CD14-positive monocyte (primary cell): ENCODE data around the gene EEFSEC. TPM values are rescaled to one million over a fixed set of nuclear protein-coding genes. Genes with fewer than 3 reads are reported as not detected.

Experiments used
- DNase-seq, 3 donors: peaks; one replicate each; pipeline ENCODE4 v3.0.0-alpha.2; 2011 to 2022
- H2AFZ ChIP-seq: 2 replicates; pipeline ENCODE4 v1.6.0; 2012; ENCODE audit warnings: mild to moderate bottlenecking, low read depth, low read length, inconsistent platforms; ENCODE audit not compliant: insufficient read depth, poor library complexity, severe bottlenecking
- H3K27ac ChIP-seq, 2 donors: 1 replicate in 1 of 2; 2 replicates in 1 of 2; pipeline ENCODE4 v1.5.1; 2012 to 2013; ENCODE audit warnings: low read length in 2 of 2, control low read depth in 1 of 2, inconsistent platforms in 1 of 2, low read depth in 1 of 2, mild to moderate bottlenecking in 1 of 2
- H3K27me3 ChIP-seq, 2 donors: one replicate each; pipeline versions ENCODE4 v1.6.0 to v1.6.1; 2011 to 2013; ENCODE audit warnings: low read length in 2 of 2; ENCODE audit not compliant: control insufficient read depth in 2 of 2, insufficient read depth in 2 of 2
- H3K36me3 ChIP-seq, 2 donors: replicated peaks in 1 of 2; 1 replicate in 1 of 2; 2 replicates in 1 of 2; pipeline versions ENCODE4 v1.5.1 to v1.6.1; 2012 to 2013; ENCODE audit warnings: low read length in 2 of 2, control low read depth in 1 of 2, inconsistent platforms in 1 of 2, mild to moderate bottlenecking in 1 of 2; ENCODE audit not compliant: insufficient read depth in 2 of 2, control insufficient read depth in 1 of 2
- H3K4me1 ChIP-seq, 2 donors: 1 replicate in 1 of 2; 2 replicates in 1 of 2; pipeline versions ENCODE4 v1.5.1 to v1.6.1; 2012 to 2013; ENCODE audit warnings: low read length in 2 of 2, control low read depth in 1 of 2, inconsistent platforms in 1 of 2, mild to moderate bottlenecking in 1 of 2, moderate library complexity in 1 of 2; ENCODE audit not compliant: insufficient read depth in 2 of 2, control insufficient read depth in 1 of 2
- H3K4me2 ChIP-seq: replicated peaks from 2 replicates; pipeline ENCODE3; 2012; ENCODE audit warnings: low read length, moderate library complexity, mild to moderate bottlenecking; ENCODE audit not compliant: poor library complexity, severe bottlenecking; ENCODE audit errors: extremely low read depth
- H3K4me3 ChIP-seq, 3 experiments: fragments of 200-600 bp in 1 of 3; sonication (generic) in 1 of 3; replicated peaks in 1 of 3; 1 replicate in 2 of 3; 2 replicates in 1 of 3; pipeline ENCODE4 v1.5.1; 2011 to 2013; ENCODE audit warnings: low read length in 3 of 3, mild to moderate bottlenecking in 3 of 3, control low read depth in 2 of 3, low read depth in 2 of 3, inconsistent platforms in 1 of 3, moderate library complexity in 1 of 3
- H3K79me2 ChIP-seq: 2 replicates; pipeline ENCODE4 v1.6.0; 2012; ENCODE audit warnings: mild to moderate bottlenecking, control low read depth, inconsistent platforms, low read length, moderate library complexity; ENCODE audit not compliant: insufficient read depth
- H3K9ac ChIP-seq: 2 replicates; pipeline ENCODE4 v1.6.0; 2017; ENCODE audit warnings: low read length, mild to moderate bottlenecking; ENCODE audit not compliant: insufficient read depth, poor library complexity, severe bottlenecking
- H3K9me3 ChIP-seq, 2 donors: replicated peaks in 1 of 2; 1 replicate in 1 of 2; 2 replicates in 1 of 2; pipeline versions ENCODE4 v1.5.1 to v1.6.1; 2012 to 2013; ENCODE audit warnings: low read length in 2 of 2, control low read depth in 1 of 2; ENCODE audit not compliant: control insufficient read depth in 1 of 2, insufficient read depth in 1 of 2
- H4K20me1 ChIP-seq: 2 replicates; pipeline ENCODE4 v1.6.0; 2012; ENCODE audit warnings: mild to moderate bottlenecking, low read length, control low read depth, moderate library complexity; ENCODE audit not compliant: insufficient read depth
- H3K27ac Mint-ChIP-seq, 7 donors: one replicate each; pipeline ENCODE4 v1.8.0; 2020; ENCODE audit warnings: mild to moderate bottlenecking in 7 of 7, mixed read lengths in 7 of 7, moderate library complexity in 6 of 7, inconsistent platforms in 2 of 7
- H3K27me3 Mint-ChIP-seq, 3 donors: one replicate each; pipeline ENCODE4 v1.8.0; 2021 to 2022; ENCODE audit warnings: low read depth in 3 of 3, mild to moderate bottlenecking in 3 of 3, mixed read lengths in 3 of 3, moderate library complexity in 3 of 3, inconsistent platforms in 1 of 3
- H3K36me3 Mint-ChIP-seq, 2 donors: one replicate each; pipeline ENCODE4 v1.8.0; 2020; ENCODE audit warnings: mixed read lengths in 2 of 2, inconsistent platforms in 1 of 2, mild to moderate bottlenecking in 1 of 2
- H3K4me1 Mint-ChIP-seq: one replicate; pipeline ENCODE4 v1.8.0; 2020; ENCODE audit warnings: mild to moderate bottlenecking, mixed read lengths
- H3K4me3 Mint-ChIP-seq, 2 donors: one replicate each; pipeline ENCODE4 v1.8.0; 2020; ENCODE audit warnings: mild to moderate bottlenecking in 2 of 2, mixed read lengths in 2 of 2, moderate library complexity in 1 of 2
- H3K9me3 Mint-ChIP-seq, 7 donors: one replicate each; pipeline ENCODE4 v1.8.0; 2020 to 2022; ENCODE audit warnings: mixed read lengths in 7 of 7, mild to moderate bottlenecking in 6 of 7, moderate library complexity in 6 of 7, inconsistent platforms in 2 of 7
- CTCF ChIP-seq: fragments of 200-600 bp; IDR thresholded peaks from one replicate; pipeline ENCODE4 v1.8.0; 2022; ENCODE audit warnings: antibody characterized with exemption, mild to moderate bottlenecking
- WGBS: methylation state at CpG from one replicate; pipeline ENCODE4 v1.1.5; 2013; ENCODE audit warnings: missing lambda C conversion rate; ENCODE audit not compliant: insufficient coverage; 5-methylcytosine and 5-hydroxymethylcytosine counted together
- intact Hi-C, 2 donors: fragments of 100-400 bp; cut with micrococcal nuclease; formaldehyde crosslinking; loops; one replicate each; pipeline versions ENCODE4 v1.15.0 to v1.15.1; 2023
- polyA plus RNA-seq, 3 donors: library from polyadenylated mRNA; depleted of rRNA in 1 of 3; unstranded in 2 of 3; stranded (reverse) in 1 of 3; fragments of 300-500 nt in 2 of 3; fragments of >200 nt in 1 of 3; fragmentation: Illumina TruSeq in 2 of 3; gene quantifications; 1 replicate in 2 of 3; 2 replicates in 1 of 3; pipeline ENCODE4 v1.2.3, GENCODE V29; 2012 to 2021

The EEFSEC gene
- polyA plus RNA-seq, 3 donors = 13.3 to 14.9 (median 14.9) TPM

- Histone ChIP-seq H3K4me3 (no peak overlapping the region), H3K9me3 (no peaks in the 10 kb centered on the region), H4K20me1 (no peaks in the 10 kb centered on the region), H3K27ac (no peak overlapping the region), H3K4me1 (peaks cover 0 to 3% of the 10 kb centered on the region in 2 donors), H2AFZ (no peak overlapping the region), H3K9ac (no peak overlapping the region), H3K79me2 (no peaks in the 10 kb centered on the region), H3K27me3 (no peaks in the 10 kb centered on the region), H3K4me2 (no peak overlapping the region), H3K36me3 (peaks cover 4 to 15% of the 10 kb centered on the region in 2 donors)
- no peak overlapping the region for H3K4me3 Mint-ChIP-seq
- peak overlapping the region in 1 of 7 donors; percentile 37 for H3K27ac Mint-ChIP-seq
- H3K4me1 Mint-ChIP-seq = peaks cover 14% of the 10 kb centered on the region
- H3K9me3 Mint-ChIP-seq = peaks cover 0 to 3% (median 0%) of the 10 kb centered on the region in 7 donors
- H3K27me3 Mint-ChIP-seq = peaks cover 0 to 3% (median 0%) of the 10 kb centered on the region in 3 donors
- H3K36me3 Mint-ChIP-seq = peaks cover 33 to 45% of the 10 kb centered on the region in 2 donors
- no peak for DNase-seq
- TF ChIP-seq CTCF = no peak
- WGBS = 96% methylated on average over 7 of the region's 7 CpGs
- intact Hi-C loops = no loop called here
These were observed 99.9 kb downstream of the EEFSEC start for GRCh38 chr3:128253150-128253549.

- H3K4me3 ChIP-seq = no peak overlapping the region
- H3K27ac Mint-ChIP-seq = no peak overlapping the region
- H3K4me2 ChIP-seq = no peak overlapping the region
- intact Hi-C loops = no loop called here
- H3K79me2 ChIP-seq = no peaks in the 10 kb centered on the region
- H3K9me3 ChIP-seq = no peaks in the 10 kb centered on the region
- no peak overlapping the region for H3K9ac ChIP-seq
- no peaks in the 10 kb centered on the region for H3K27me3 ChIP-seq
- peaks cover 0 to 3% (median 0%) of the 10 kb centered on the region in 3 donors for H3K27me3 Mint-ChIP-seq
- no peaks in the 10 kb centered on the region for H4K20me1 ChIP-seq
- H3K36me3 ChIP-seq = peaks cover 0 to 10% of the 10 kb centered on the region in 2 donors
- peaks cover 28 to 39% of the 10 kb centered on the region in 2 donors for H3K36me3 Mint-ChIP-seq
- H2AFZ ChIP-seq = no peak overlapping the region
- no peak for DNase-seq
- H3K9me3 Mint-ChIP-seq = peaks cover 0 to 5% (median 0%) of the 10 kb centered on the region in 7 donors
- no peak for TF ChIP-seq CTCF
- H3K4me3 Mint-ChIP-seq = no peak overlapping the region
- peaks cover 0 to 3% of the 10 kb centered on the region in 2 donors for H3K4me1 ChIP-seq
- H3K4me1 Mint-ChIP-seq = peaks cover 14% of the 10 kb centered on the region
- H3K27ac ChIP-seq = no peak overlapping the region
- 98% methylated on average over 7 of the region's 7 CpGs for WGBS
These were observed 100.8 kb downstream of the EEFSEC start for GRCh38 chr3:128254066-128254590.
